Mammary epithelial cell (primary cell): ENCODE measurements around the gene RNU6-9.
"Not testable (repeated sequence)": the region's sequence is repeated elsewhere in the genome, so short reads cannot be mapped to it uniquely, and the experiment has no call there.

Experiments used
- CTCF ChIP-seq, 2 donors: IDR thresholded peaks in 1 of 2; conservative IDR thresholded peaks in 1 of 2; 2 replicates each; pipeline ENCODE4 v1.5.1; 2011 to 2012; ENCODE audit warnings: inconsistent platforms in 2 of 2, low read length in 2 of 2, mild to moderate bottlenecking in 2 of 2, control low read depth in 1 of 2, low read depth in 1 of 2; ENCODE audit not compliant: insufficient read depth in 1 of 2; ENCODE audit errors: extremely low read depth in 1 of 2
- EZH2 ChIP-seq: IDR thresholded peaks from 2 replicates; pipeline ENCODE4 v1.6.1; 2012; ENCODE audit warnings: low read length, inconsistent platforms, borderline replicate concordance

- TF ChIP-seq CTCF (conservative IDR thresholded peaks at IDR 0.05 in 1 of 2, IDR thresholded peaks at IDR 0.05 in 1 of 2; ENCODE audit: extremely low read depth in 1 of 2, insufficient read depth in 1 of 2, low read depth in 1 of 2, low read length in 2 of 2); EZH2: not testable (repeated sequence)
Observed at GRCh38 chr19:849195-849594, 44.1 kb upstream of the RNU6-9 start.
